Testis (tissue), 3 donors: Measurements from ENCODE around the gene PCNX1. TPM values are rescaled to one million over a fixed set of nuclear protein-coding genes. Genes with fewer than 3 reads are reported as not detected.

Experiments used
- DNase-seq: peaks from one replicate; pipeline ENCODE4 v3.0.0-alpha.2; 2019
- H3K27ac ChIP-seq, 2 donors: fragments of 200-600 bp; sonication (generic); one replicate each; pipeline ENCODE4 v1.5.1; 2019
- H3K27me3 ChIP-seq: fragments of 200-600 bp; sonication (generic); one replicate; pipeline ENCODE4 v1.5.1; 2019
- H3K36me3 ChIP-seq: fragments of 200-600 bp; sonication (generic); one replicate; pipeline ENCODE4 v1.5.1; 2017; ENCODE audit warnings: low read depth; ENCODE audit errors: missing control alignments
- H3K4me1 ChIP-seq: fragments of 200-600 bp; sonication (generic); one replicate; pipeline ENCODE4 v1.5.1; 2019
- H3K4me3 ChIP-seq, 2 donors: fragments of 200-600 bp; sonication (generic); one replicate each; pipeline ENCODE4 v1.5.1; 2017 to 2019
- H3K9me3 ChIP-seq: fragments of 200-600 bp; sonication (generic); one replicate; pipeline ENCODE4 v1.5.1; 2017
- CTCF ChIP-seq, 3 experiments: fragments of 450-650 bp in 2 of 3; fragments of 200-600 bp in 1 of 3; sonication (generic) in 1 of 3; IDR thresholded peaks; one replicate each; pipeline ENCODE4 v1.5.1; 2016 to 2019; ENCODE audit warnings: antibody characterized with exemption in 3 of 3, mild to moderate bottlenecking in 2 of 3, moderate library complexity in 1 of 3
- POLR2A ChIP-seq: fragments of 450-650 bp; IDR thresholded peaks from one replicate; pipeline ENCODE4 v1.6.1; 2017; ENCODE audit warnings: antibody characterized with exemption, mild to moderate bottlenecking, moderate library complexity
- WGBS, 2 donors: methylation state at CpG; one replicate each; pipeline ENCODE4 v1.1.5; 2018; 5-methylcytosine and 5-hydroxymethylcytosine counted together
- intact Hi-C: fragments of 100-400 bp; cut with DNase I; formaldehyde crosslinking; loops from one replicate; pipeline ENCODE4 v1.15.1; 2023; ENCODE audit warnings: low total_unique reads
- polyA plus RNA-seq: library from polyadenylated mRNA; stranded (reverse); fragments of 350-450 nt; fragmentation: Illumina TruSeq; extraction: RNeasy Lipid Tissue Mini Kit (QIAGEN cat#74804); gene quantifications from one replicate; pipeline ENCODE4 v1.2.3, GENCODE V29; 2014; ENCODE audit warnings: low read depth, low replicate concordance; ENCODE audit not compliant: insufficient read depth
- small RNA-seq, 2 donors: library from RNA; depleted of rRNA; stranded (forward); fragments of <200 nt; gene quantifications; one replicate each; pipeline ENCODE3, GENCODE V24; 2016
- total RNA-seq, 2 donors: library from RNA; depleted of rRNA; stranded (reverse); fragments of >200 nt; gene quantifications; one replicate each; pipeline ENCODE4 v1.2.3, GENCODE V29; 2016

Gene PCNX1
- total and polyA plus RNA-seq, 3 donors from 2014 or later, result 70.9 to 123 (median 105) TPM

GRCh38 chr14:71163842-71164629 is 256.8 kb downstream of the PCNX1 start:
- no peak for TF ChIP-seq CTCF (IDR thresholded peaks at IDR 0.05)
- no peak for TF ChIP-seq POLR2A
- intact Hi-C loops, result no loop called here
- Histone ChIP-seq H3K4me1 (peaks cover 14% of the 10 kb centered on the region), H3K4me3 (no peak overlapping the region), H3K36me3 (no peaks in the 10 kb centered on the region), H3K27me3 (no peaks in the 10 kb centered on the region), H3K27ac (no peak overlapping the region), H3K9me3 (no peaks in the 10 kb centered on the region)
- WGBS, 2 donors, result 71 to 77% methylated on average over 7 to 10 of the region's 10 CpGs
- peak; percentile 0 for DNase-seq

Small RNA genes within 50 kb of the gene (small RNA-seq; reads per million reads assigned to genes)
- gene AC005230.1 (0 reads per million in 2 donors), gene GTF3AP2 (0 reads per million in 2 donors)

Other genes with a start within 250 kb of the PCNX1 start
- 10 to 100 TPM; 17.4 to 22.5 TPM for gene MAP3K9, start 97.9 kb upstream of the PCNX1 start, total RNA-seq
- 18.0 TPM for gene MAP3K9, start 97.9 kb upstream of the PCNX1 start, polyA plus RNA-seq